Measurements from ENCODE around the gene EXOC8.

Gene EXOC8

GRCh38 chr1:231318015-231318355 lies 19.7 kb downstream of the EXOC8 start:
- no peak overlapping the region for H3K27ac Mint-ChIP-seq

GRCh38 chr1:231317306-231318014 lies 20.2 kb downstream of the EXOC8 start:
- peaks cover 2% of the 10 kb centered on the region for H3K4me1 Mint-ChIP-seq (ENCODE audit: low read depth)
- H3K36me3 Mint-ChIP-seq (ENCODE audit: low read depth), result no peaks in the 10 kb centered on the region
- no peak overlapping the region for H3K4me3 Mint-ChIP-seq
- DNase-seq (ENCODE audit: low spot score), result no peak
- no peaks in the 10 kb centered on the region for H3K9me3 Mint-ChIP-seq
- H3K27me3 Mint-ChIP-seq (ENCODE audit: low read depth), result peaks cover 4% of the 10 kb centered on the region
- no peak overlapping the region for H3K27ac Mint-ChIP-seq

More at GRCh38 chr1:231318015-231318355, 19.7 kb downstream of the EXOC8 start:
- H3K4me3 Mint-ChIP-seq, result no peak overlapping the region
- no peak for DNase-seq (ENCODE audit: low spot score)
- peaks cover 2% of the 10 kb centered on the region for H3K4me1 Mint-ChIP-seq (ENCODE audit: low read depth)
- no peaks in the 10 kb centered on the region for H3K36me3 Mint-ChIP-seq (ENCODE audit: low read depth)
- peaks cover 4% of the 10 kb centered on the region for H3K27me3 Mint-ChIP-seq (ENCODE audit: low read depth)
- H3K9me3 Mint-ChIP-seq, result no peaks in the 10 kb centered on the region

GRCh38 chr1:231315887-231316286 lies 21.8 kb downstream of the EXOC8 start:
- peaks cover 2% of the 10 kb centered on the region for H3K4me1 Mint-ChIP-seq (ENCODE audit: low read depth)
- H3K36me3 Mint-ChIP-seq (ENCODE audit: low read depth), result no peaks in the 10 kb centered on the region
- peak; percentile 18 for DNase-seq (ENCODE audit: low spot score)
- peaks cover 4% of the 10 kb centered on the region for H3K27me3 Mint-ChIP-seq (ENCODE audit: low read depth)
- H3K27ac Mint-ChIP-seq, result no peak overlapping the region
- no peaks in the 10 kb centered on the region for H3K9me3 Mint-ChIP-seq
- no peak overlapping the region for H3K4me3 Mint-ChIP-seq

- Mint-ChIP-seq H3K36me3 (ENCODE audit: low read depth) (no peaks in the 10 kb centered on the region), H3K9me3 (no peaks in the 10 kb centered on the region), H3K27me3 (ENCODE audit: low read depth) (peaks cover 4% of the 10 kb centered on the region)
These were observed 24.0 kb downstream of the EXOC8 start for GRCh38 chr1:231313661-231314060.

GRCh38 chr1:231312432-231312788 lies 25.2 kb downstream of the EXOC8 start:
- no peak overlapping the region for H3K27ac Mint-ChIP-seq
- H3K4me1 Mint-ChIP-seq (ENCODE audit: low read depth), result peaks cover 2% of the 10 kb centered on the region
- H3K27me3 Mint-ChIP-seq (ENCODE audit: low read depth), result peaks cover 4% of the 10 kb centered on the region
- no peak overlapping the region for H3K4me3 Mint-ChIP-seq
- no peaks in the 10 kb centered on the region for H3K9me3 Mint-ChIP-seq
- DNase-seq (ENCODE audit: low spot score), result no peak
- no peaks in the 10 kb centered on the region for H3K36me3 Mint-ChIP-seq (ENCODE audit: low read depth)

More at GRCh38 chr1:231313661-231314060, 24.0 kb downstream of the EXOC8 start:
- no peak overlapping the region for H3K27ac Mint-ChIP-seq
- no peak overlapping the region for H3K4me3 Mint-ChIP-seq
- no peak for DNase-seq (ENCODE audit: low spot score)
- H3K4me1 Mint-ChIP-seq (ENCODE audit: low read depth), result peaks cover 2% of the 10 kb centered on the region

- H3K27ac Mint-ChIP-seq, result no peak overlapping the region
- no peaks in the 10 kb centered on the region for H3K36me3 Mint-ChIP-seq (ENCODE audit: low read depth)
- peaks cover 2% of the 10 kb centered on the region for H3K4me1 Mint-ChIP-seq (ENCODE audit: low read depth)
- peaks cover 4% of the 10 kb centered on the region for H3K27me3 Mint-ChIP-seq (ENCODE audit: low read depth)
- H3K4me3 Mint-ChIP-seq, result no peak overlapping the region
- DNase-seq (ENCODE audit: low spot score), result no peak
- H3K9me3 Mint-ChIP-seq, result no peaks in the 10 kb centered on the region
These were observed 25.8 kb downstream of the EXOC8 start for GRCh38 chr1:231311720-231312431.

- Mint-ChIP-seq H3K9me3 (no peaks in the 10 kb centered on the region), H3K36me3 (ENCODE audit: low read depth) (no peaks in the 10 kb centered on the region), H3K4me3 (no peak overlapping the region), H3K4me1 (ENCODE audit: low read depth) (no peaks in the 10 kb centered on the region), H3K27me3 (ENCODE audit: low read depth) (peaks cover 4% of the 10 kb centered on the region), H3K27ac (no peak overlapping the region)
- no peak for DNase-seq (ENCODE audit: low spot score)
These were observed 27.2 kb downstream of the EXOC8 start for GRCh38 chr1:231310391-231310934.

GRCh38 chr1:231301990-231302389 lies 35.7 kb downstream of the EXOC8 start:
- no peak overlapping the region for H3K4me3 Mint-ChIP-seq
- H3K27me3 Mint-ChIP-seq (ENCODE audit: low read depth), result no peaks in the 10 kb centered on the region
- H3K27ac Mint-ChIP-seq, result no peak overlapping the region
- no peaks in the 10 kb centered on the region for H3K9me3 Mint-ChIP-seq
- H3K4me1 Mint-ChIP-seq (ENCODE audit: low read depth), result no peaks in the 10 kb centered on the region
- no peaks in the 10 kb centered on the region for H3K36me3 Mint-ChIP-seq (ENCODE audit: low read depth)
- DNase-seq (ENCODE audit: low spot score), result no peak

GRCh38 chr1:231295938-231296337 lies 41.7 kb downstream of the EXOC8 start:
- Mint-ChIP-seq H3K27ac (no peak overlapping the region), H3K36me3 (ENCODE audit: low read depth) (no peaks in the 10 kb centered on the region), H3K4me1 (ENCODE audit: low read depth) (no peaks in the 10 kb centered on the region), H3K9me3 (no peaks in the 10 kb centered on the region), H3K4me3 (no peak overlapping the region), H3K27me3 (ENCODE audit: low read depth) (no peaks in the 10 kb centered on the region)
- no peak for DNase-seq (ENCODE audit: low spot score)

- H3K4me3 Mint-ChIP-seq, result no peak overlapping the region
- no peaks in the 10 kb centered on the region for H3K9me3 Mint-ChIP-seq
- H3K27me3 Mint-ChIP-seq (ENCODE audit: low read depth), result no peaks in the 10 kb centered on the region
- no peaks in the 10 kb centered on the region for H3K36me3 Mint-ChIP-seq (ENCODE audit: low read depth)
- DNase-seq (ENCODE audit: low spot score), result no peak
- H3K27ac Mint-ChIP-seq, result no peak overlapping the region
- no peaks in the 10 kb centered on the region for H3K4me1 Mint-ChIP-seq (ENCODE audit: low read depth)
These were observed 51.0 kb downstream of the EXOC8 start for GRCh38 chr1:231286603-231287002.

- H3K27me3 Mint-ChIP-seq (ENCODE audit: low read depth), result no peaks in the 10 kb centered on the region
- no peak overlapping the region for H3K4me3 Mint-ChIP-seq
- H3K36me3 Mint-ChIP-seq (ENCODE audit: low read depth), result no peaks in the 10 kb centered on the region
- no peaks in the 10 kb centered on the region for H3K4me1 Mint-ChIP-seq (ENCODE audit: low read depth)
- DNase-seq (ENCODE audit: low spot score), result no peak
- no peak overlapping the region for H3K27ac Mint-ChIP-seq
- no peaks in the 10 kb centered on the region for H3K9me3 Mint-ChIP-seq
These were observed 53.2 kb downstream of the EXOC8 start for GRCh38 chr1:231284441-231284840.
